DND-41 (cell line): ENCODE data around the gene SETDB1.

ENCODE experiments used
- ATAC-seq: fragments of 200-7000 bp; cut with Tn5 transposase; 3 replicates; pipeline ENCODE4 v1.9.1; 2021; ENCODE audit warnings: low read depth; ENCODE audit not compliant: insufficient read depth
- DNase-seq: peaks from one replicate; pipeline ENCODE4 v3.0.0-alpha.2; 2020
- H2AFZ ChIP-seq: 2 replicates; pipeline ENCODE4 v1.6.0; 2012; ENCODE audit warnings: low read depth, low read length
- H3K27ac ChIP-seq: 2 replicates; pipeline ENCODE4 v1.5.1; 2012; ENCODE audit warnings: low read length, inconsistent platforms
- H3K27me3 ChIP-seq: fragments of 200-600 bp; sonication (generic); 2 replicates; pipeline ENCODE4 v1.6.0; 2012; ENCODE audit warnings: low read length, mild to moderate bottlenecking, inconsistent platforms; ENCODE audit not compliant: insufficient read depth, poor library complexity
- H3K36me3 ChIP-seq: 2 replicates; pipeline ENCODE4 v1.5.1; 2012; ENCODE audit warnings: low read length, inconsistent platforms; ENCODE audit not compliant: insufficient read depth
- H3K4me1 ChIP-seq: 2 replicates; pipeline ENCODE4 v1.5.1; 2012; ENCODE audit warnings: mild to moderate bottlenecking, low read length; ENCODE audit not compliant: insufficient read depth
- H3K4me2 ChIP-seq: 2 replicates; pipeline ENCODE4 v1.6.0; 2012; ENCODE audit warnings: mild to moderate bottlenecking, moderate library complexity, low read length, inconsistent platforms; ENCODE audit not compliant: insufficient read depth
- H3K4me3 ChIP-seq, 2 experiments: fragments of 200-600 bp in 1 of 2; shearing (Covaris generic) in 1 of 2; 2 replicates each; pipeline ENCODE4 v1.5.1; 2012 to 2016; ENCODE audit warnings: inconsistent platforms in 2 of 2, low read length in 2 of 2, mild to moderate bottlenecking in 2 of 2, low read depth in 1 of 2, moderate library complexity in 1 of 2
- H3K79me2 ChIP-seq: 2 replicates; pipeline ENCODE4 v1.6.0; 2012; ENCODE audit warnings: low read length, inconsistent platforms; ENCODE audit not compliant: insufficient read depth
- H3K9ac ChIP-seq: 2 replicates; pipeline ENCODE4 v1.6.0; 2012; ENCODE audit warnings: low read depth, mild to moderate bottlenecking, inconsistent platforms, low read length, moderate library complexity
- H3K9me3 ChIP-seq: 2 replicates; pipeline ENCODE4 v1.5.1; 2012; ENCODE audit warnings: low read length, moderate library complexity, mild to moderate bottlenecking, inconsistent platforms; ENCODE audit not compliant: insufficient read depth, severe bottlenecking
- H4K20me1 ChIP-seq: 2 replicates; pipeline ENCODE4 v1.6.0; 2012; ENCODE audit warnings: low read length; ENCODE audit not compliant: insufficient read depth
- EZH2 ChIP-seq: IDR thresholded peaks from 3 replicates; pipeline ENCODE4 v1.6.1; 2012; ENCODE audit warnings: borderline replicate concordance, low read depth, mild to moderate bottlenecking, moderate library complexity, low read length, inconsistent platforms; ENCODE audit not compliant: severe bottlenecking
- TF ChIP-seq, protein P1 (sequence below): IDR thresholded peaks from 2 replicates; pipeline ENCODE4 v1.5.1; 2012; ENCODE audit warnings: borderline replicate concordance, low read length, moderate library complexity, mild to moderate bottlenecking; ENCODE audit not compliant: poor library complexity, severe bottlenecking; ENCODE audit errors: extremely low read depth

The SETDB1 gene

GRCh38 chr1:151007853-151008243, 81.7 kb downstream of the SETDB1 start:
- Histone ChIP-seq H3K36me3 (peaks cover 3% of the 10 kb centered on the region; the same call in 1 of the 2 replicates), H3K27ac (peak overlapping the region; percentile 78), H3K4me1 (peaks cover 74% of the 10 kb centered on the region), H3K9me3 (no peaks in the 10 kb centered on the region), H3K9ac (peak overlapping the region; percentile 70), H4K20me1 (no peaks in the 10 kb centered on the region), H3K4me3 (peak overlapping the region; percentile 40 to 73; a peak in 3 of 4 replicates), H3K27me3 (no peaks in the 10 kb centered on the region), H3K4me2 (peak overlapping the region; percentile 67), H3K79me2 (peaks cover 35% of the 10 kb centered on the region), H2AFZ (peak overlapping the region; percentile 75)
- ATAC-seq (no peak), DNase-seq (no peak)
- no peak for TF ChIP-seq EZH2
- TF ChIP-seq, protein P1, sequence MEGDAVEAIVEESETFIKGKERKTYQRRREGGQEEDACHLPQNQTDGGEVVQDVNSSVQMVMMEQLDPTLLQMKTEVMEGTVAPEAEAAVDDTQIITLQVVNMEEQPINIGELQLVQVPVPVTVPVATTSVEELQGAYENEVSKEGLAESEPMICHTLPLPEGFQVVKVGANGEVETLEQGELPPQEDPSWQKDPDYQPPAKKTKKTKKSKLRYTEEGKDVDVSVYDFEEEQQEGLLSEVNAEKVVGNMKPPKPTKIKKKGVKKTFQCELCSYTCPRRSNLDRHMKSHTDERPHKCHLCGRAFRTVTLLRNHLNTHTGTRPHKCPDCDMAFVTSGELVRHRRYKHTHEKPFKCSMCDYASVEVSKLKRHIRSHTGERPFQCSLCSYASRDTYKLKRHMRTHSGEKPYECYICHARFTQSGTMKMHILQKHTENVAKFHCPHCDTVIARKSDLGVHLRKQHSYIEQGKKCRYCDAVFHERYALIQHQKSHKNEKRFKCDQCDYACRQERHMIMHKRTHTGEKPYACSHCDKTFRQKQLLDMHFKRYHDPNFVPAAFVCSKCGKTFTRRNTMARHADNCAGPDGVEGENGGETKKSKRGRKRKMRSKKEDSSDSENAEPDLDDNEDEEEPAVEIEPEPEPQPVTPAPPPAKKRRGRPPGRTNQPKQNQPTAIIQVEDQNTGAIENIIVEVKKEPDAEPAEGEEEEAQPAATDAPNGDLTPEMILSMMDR: no peak

DNA sequence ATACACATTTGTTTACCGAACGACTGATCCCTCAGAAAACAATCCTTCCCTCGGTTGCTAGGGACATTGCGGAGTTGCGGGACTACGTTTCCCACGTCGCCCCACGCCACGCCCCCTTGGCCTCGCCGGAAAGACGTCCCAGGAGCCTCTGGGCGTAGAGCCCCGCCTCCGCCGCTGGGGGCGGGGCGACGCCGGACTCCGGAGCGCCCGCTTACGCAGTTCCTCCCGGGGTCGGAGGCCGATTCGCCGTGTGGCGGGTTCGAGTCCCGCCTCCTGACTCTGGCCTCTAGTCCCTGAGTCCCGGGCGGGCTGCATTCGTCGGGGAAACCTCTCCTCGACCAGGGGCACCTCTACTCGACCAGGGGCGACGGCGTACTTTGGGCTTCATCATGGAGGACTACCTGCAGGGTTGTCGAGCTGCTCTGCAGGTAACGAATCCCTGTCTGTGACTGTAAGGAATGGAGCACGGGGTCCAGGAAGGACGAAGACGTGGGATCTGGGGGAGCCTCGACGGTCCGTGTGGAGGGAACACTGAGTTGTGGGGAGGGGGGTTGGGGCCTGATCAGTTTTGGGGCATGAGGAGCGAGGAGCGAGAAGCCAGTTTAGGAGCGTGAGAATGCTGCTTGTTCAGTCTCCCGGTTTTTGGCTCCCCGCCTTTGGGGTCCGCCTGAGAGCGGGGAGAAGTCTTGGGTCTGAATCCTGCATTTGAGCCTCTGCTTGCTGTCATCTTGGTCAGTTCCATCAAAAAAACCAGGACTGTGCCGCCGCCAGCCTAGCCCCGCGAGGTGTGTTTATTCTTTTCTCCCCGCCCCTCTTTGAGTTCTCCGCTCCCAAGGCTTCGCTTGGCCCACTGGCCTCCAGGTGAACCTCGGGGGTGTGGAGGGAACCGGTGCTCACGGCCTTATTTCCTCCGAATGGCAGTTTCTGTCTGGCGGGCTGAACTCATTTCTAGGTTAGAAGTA, 82.4 kb downstream of the SETDB1 start, which contains the start of gene PRUNE1:
PRUNE1 (plus strand) TSS at position 206 of the 962 bp plus-strand sequence; CDS start at position 390, 184 bp downstream.
- peak; percentile 83 for ATAC-seq
- peak within 1 kb of the TSS; percentile 40 to 73 for H3K4me3 ChIP-seq

GRCh38 chr1:151009206-151009587, 83.0 kb downstream of the SETDB1 start:
- peak overlapping the region; percentile 70 for H3K9ac ChIP-seq
- no peaks in the 10 kb centered on the region for H4K20me1 ChIP-seq
- no peak for TF ChIP-seq EZH2
- TF ChIP-seq, protein P1: no peak
- H3K4me3 ChIP-seq: peak overlapping the region; percentile 40 to 73
- H2AFZ ChIP-seq: peak overlapping the region; percentile 89
- no peaks in the 10 kb centered on the region for H3K27me3 ChIP-seq
- H3K4me2 ChIP-seq: peak overlapping the region; percentile 67
- peaks cover 43% of the 10 kb centered on the region for H3K79me2 ChIP-seq
- no peaks in the 10 kb centered on the region for H3K9me3 ChIP-seq
- peaks cover 8% of the 10 kb centered on the region; the same call in 1 of the 2 replicates for H3K36me3 ChIP-seq
- H3K27ac ChIP-seq: peak overlapping the region; percentile 83
- DNase-seq (no peak), ATAC-seq (no peak)
- H3K4me1 ChIP-seq: peaks cover 64% of the 10 kb centered on the region

More for the DNA sequence above, 82.4 kb downstream of the SETDB1 start, which contains the start of gene PRUNE1:
- H3K4me2 ChIP-seq: peak within 1 kb of the TSS; percentile 67
- H2AFZ ChIP-seq: peak within 1 kb of the TSS; percentile 89
- H3K27ac ChIP-seq: peak within 1 kb of the TSS; percentile 83
- H3K36me3 ChIP-seq: peaks cover 8% of the 10 kb centered on the region; the same call in 1 of the 2 replicates
- peak; percentile 95 for DNase-seq
- no peaks in the 10 kb centered on the region for H3K27me3 ChIP-seq
- H3K79me2 ChIP-seq: peaks cover 40% of the 10 kb centered on the region
- peaks cover 67% of the 10 kb centered on the region for H3K4me1 ChIP-seq
- TF ChIP-seq, protein P1: no peak
- no peak for TF ChIP-seq EZH2
- peak within 1 kb of the TSS; percentile 70 for H3K9ac ChIP-seq
- H3K9me3 ChIP-seq: no peaks in the 10 kb centered on the region
- no peaks in the 10 kb centered on the region for H4K20me1 ChIP-seq
